WTC11 (cell line): ENCODE data around the gene NINL.

ENCODE experiments used
- CREB1 ChIP-seq: sonication (generic); formaldehyde crosslinking; IDR thresholded peaks from 2 replicates; pipeline ENCODE4 v1.8.0; 2023; ENCODE audit warnings: mild to moderate bottlenecking, missing genetic modification reagents
- CTCF ChIP-seq: fragments of 200-600 bp; IDR thresholded peaks from 2 replicates; pipeline ENCODE4 v1.8.0; 2022; ENCODE audit warnings: antibody characterized with exemption
- ELF4 ChIP-seq: sonication (generic); formaldehyde crosslinking; IDR thresholded peaks from 2 replicates; pipeline ENCODE4 v1.8.1; 2022; ENCODE audit warnings: low read depth, mild to moderate bottlenecking, moderate library complexity, missing genetic modification reagents
- IRF1 ChIP-seq: sonication (generic); formaldehyde crosslinking; IDR thresholded peaks from 2 replicates; pipeline ENCODE4 v1.8.0; 2023; ENCODE audit warnings: missing genetic modification reagents
- MLX ChIP-seq: sonication (generic); formaldehyde crosslinking; IDR thresholded peaks from 2 replicates; pipeline ENCODE4 v1.8.1; 2023; ENCODE audit warnings: mild to moderate bottlenecking, missing genetic modification reagents, moderate library complexity
- RELA ChIP-seq: sonication (generic); formaldehyde crosslinking; IDR thresholded peaks from 2 replicates; pipeline ENCODE4 v1.8.1; 2022; ENCODE audit warnings: missing genetic modification reagents, mild to moderate bottlenecking, borderline replicate concordance
- USF2 ChIP-seq: sonication (generic); formaldehyde crosslinking; IDR thresholded peaks from 2 replicates; pipeline ENCODE4 v1.8.1; 2023; ENCODE audit warnings: mild to moderate bottlenecking, missing genetic modification reagents, moderate library complexity
- ZSCAN18 ChIP-seq: fragments of 250-450 bp; sonication (Bioruptor Pico); IDR thresholded peaks from 2 replicates; pipeline ENCODE4 v2.1.2; 2022; ENCODE audit warnings: mild to moderate bottlenecking, moderate library complexity

- TF ChIP-seq MLX (CRISPR knock-in tag) (no peak), ELF4 (CRISPR knock-in tag) (no peak), USF2 (CRISPR knock-in tag) (no peak), CREB1 (CRISPR knock-in tag) (no peak), ZSCAN18 (CRISPR knock-in tag) (no peak), CTCF (no peak), RELA (CRISPR knock-in tag) (no peak), IRF1 (CRISPR knock-in tag) (no peak)
These were observed 125.3 kb downstream of the NINL start for GRCh38 chr20:25459916-25460535.
